ENCODE data around the gene MAGEA2.
"Not testable (repeated sequence)": the region's sequence is repeated elsewhere in the genome, so short reads cannot be mapped to it uniquely, and the experiment has no call there.

The MAGEA2 gene

GRCh38 chrX:152753686-152754650 lies at the start of gene MAGEA2:
Gene MAGEA2 (minus strand): TSS chrX:152753842. CDS start chrX:152751363, 2,479 bp downstream.
- DNase-seq = not testable (repeated sequence)

- no peak for DNase-seq
Observed at GRCh38 chrX:152798945-152799344, 45.3 kb upstream of the MAGEA2 start.

DNA sequence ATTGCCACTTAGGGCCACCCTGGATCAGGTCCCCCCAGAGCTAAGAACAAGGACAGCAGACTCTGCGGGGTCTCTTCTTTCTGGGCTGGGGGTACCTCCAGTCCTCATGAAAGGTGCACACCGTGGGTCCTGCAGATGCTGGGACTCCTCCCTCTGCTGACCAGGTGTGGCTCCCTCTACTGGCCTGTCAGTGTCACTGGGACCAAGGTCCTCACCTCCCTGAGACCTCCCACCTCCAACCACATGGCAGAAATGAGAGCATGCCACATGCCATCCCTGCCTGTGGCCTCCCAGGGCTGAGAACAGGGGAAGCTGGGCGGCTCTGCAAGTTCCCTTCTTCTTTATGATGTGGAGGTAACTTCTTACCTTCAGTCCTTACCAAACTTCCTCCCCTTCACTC lies 33.4 kb upstream of the MAGEA2 start:
- DNase-seq = not testable (repeated sequence)

DNA sequence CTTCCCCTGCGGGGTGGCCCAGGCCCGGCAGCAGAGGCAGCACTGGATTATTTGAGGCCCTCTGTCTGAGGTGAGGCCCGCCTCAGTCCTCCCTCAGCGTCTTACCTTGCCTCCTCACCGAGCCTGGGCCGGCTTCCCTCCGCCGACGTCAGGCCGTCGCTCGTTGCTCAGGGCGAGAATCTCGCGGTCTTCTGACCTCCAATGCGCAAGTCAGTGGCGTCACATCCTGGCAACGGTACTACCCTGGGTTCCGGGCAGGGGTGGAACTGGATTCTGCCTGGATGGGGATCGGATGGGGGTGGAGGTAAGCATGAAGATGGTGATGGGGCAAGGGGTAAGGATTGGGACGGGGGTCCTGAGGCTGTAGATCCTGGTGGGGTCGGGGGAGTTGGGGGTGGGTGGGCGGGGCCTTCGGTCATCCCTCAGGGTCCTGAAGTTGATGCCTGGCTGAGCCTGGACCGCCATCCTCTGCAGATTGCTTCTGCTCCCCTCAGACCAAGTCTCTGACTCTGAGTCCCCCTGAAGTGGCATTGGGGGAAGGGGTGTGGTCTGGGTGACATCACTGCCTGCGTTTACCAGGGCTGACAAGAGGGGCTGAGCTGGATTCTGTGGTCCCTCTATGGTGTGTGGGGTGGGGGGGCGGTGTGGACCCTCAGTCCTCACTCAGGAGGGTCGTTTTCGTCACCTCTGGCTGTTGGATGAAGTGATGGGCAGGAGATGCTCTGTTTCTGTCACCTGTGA lies 16.1 kb upstream of the MAGEA2 start, which contains the start of gene MAGEA6:
TSS of gene MAGEA6 (minus strand) at position 141 of the 741 bp plus-strand sequence. CDS start 2,039 bp downstream, outside the sequence.
- DNase-seq = not testable (repeated sequence)

DNA sequence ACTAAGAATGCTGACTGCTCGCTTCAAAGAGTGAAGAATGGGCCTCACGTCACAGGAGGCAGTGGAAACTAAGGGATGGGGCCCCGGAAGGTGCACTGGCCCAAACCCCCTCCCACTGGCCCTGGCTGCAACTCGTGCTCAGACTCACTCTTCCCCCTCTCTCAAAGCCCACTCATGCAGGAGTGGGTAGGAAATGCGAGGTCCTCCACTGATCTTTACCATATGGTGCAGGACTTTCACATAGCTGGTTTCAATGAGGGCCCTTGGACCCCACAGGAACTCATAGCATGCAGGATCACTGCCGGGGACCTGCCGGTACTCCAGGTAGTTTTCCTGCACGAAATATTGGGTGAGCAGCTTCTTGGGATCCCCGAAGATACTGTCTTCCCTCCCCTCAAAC lies 12.9 kb upstream of the MAGEA2 start:
- not testable (repeated sequence) for DNase-seq

DNA sequence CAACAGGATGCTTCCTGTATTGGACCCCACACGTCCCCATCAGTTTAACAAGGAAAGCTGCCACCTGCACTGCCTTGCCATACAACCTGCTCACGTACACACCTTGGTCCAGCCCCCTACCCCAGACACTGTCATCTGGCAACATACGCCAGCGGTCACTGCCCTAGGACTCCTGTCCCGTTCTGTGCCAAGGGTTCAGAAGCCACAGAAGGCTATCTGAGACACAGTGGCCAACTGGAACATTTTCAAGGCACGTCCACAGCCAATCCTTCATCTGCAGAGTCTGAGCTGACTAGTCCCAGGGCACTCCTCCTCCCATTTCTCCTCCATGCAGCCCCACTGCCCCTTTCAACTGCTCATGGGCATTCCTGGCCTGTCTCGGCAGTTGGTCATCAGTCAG lies 7.9 kb upstream of the MAGEA2 start:
- not testable (repeated sequence) for DNase-seq

- DNase-seq = not testable (repeated sequence)
Observed at GRCh38 chrX:152759544-152759943, 5.9 kb upstream of the MAGEA2 start.

DNA sequence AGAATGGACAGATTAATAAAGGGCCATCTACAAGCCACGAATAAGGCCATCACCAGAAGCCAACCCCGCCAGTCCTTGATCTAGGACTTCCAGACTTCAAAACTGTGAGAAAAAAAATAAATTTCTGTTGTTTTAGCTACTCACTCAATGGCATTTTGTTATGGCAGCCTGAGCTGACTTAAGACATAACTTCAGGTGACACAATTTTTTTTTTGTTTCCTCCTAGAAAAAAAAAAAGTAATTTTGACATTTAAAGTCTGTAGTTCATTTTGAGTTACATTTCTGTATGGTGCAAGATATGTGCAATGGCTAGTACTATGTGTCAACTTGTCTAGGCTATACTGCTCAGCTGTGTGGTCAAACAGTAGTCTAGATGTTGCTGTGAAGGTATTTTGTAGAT lies 5.3 kb upstream of the MAGEA2 start, which contains the start of gene CSAG3:
TSS of gene CSAG3 (plus strand) at position 301 of the 400 bp plus-strand sequence.
- not testable (repeated sequence) for DNase-seq

GRCh38 chrX:152754871-152755270 lies 1.2 kb upstream of the MAGEA2 start:
- not testable (repeated sequence) for DNase-seq

DNA sequence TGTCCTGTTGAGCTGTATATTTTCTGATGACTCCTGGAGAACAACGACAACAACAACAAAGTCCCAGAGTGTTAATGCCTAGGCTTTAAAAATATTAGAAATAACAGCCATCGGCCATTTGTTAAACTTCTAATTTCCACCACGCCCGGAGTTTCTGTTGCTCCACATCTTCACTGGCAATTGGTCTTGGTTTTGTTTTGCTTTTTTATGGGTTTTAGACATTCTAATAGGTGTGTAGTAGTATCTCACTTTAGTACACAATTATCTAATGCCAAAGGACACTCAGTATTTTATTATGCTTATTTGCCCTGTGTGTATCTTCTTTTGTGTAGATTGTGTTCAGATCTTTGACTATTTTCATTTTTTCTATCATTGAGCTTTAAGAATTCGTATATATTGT lies 15.1 kb downstream of the MAGEA2 start:
- no peak for DNase-seq

DNA sequence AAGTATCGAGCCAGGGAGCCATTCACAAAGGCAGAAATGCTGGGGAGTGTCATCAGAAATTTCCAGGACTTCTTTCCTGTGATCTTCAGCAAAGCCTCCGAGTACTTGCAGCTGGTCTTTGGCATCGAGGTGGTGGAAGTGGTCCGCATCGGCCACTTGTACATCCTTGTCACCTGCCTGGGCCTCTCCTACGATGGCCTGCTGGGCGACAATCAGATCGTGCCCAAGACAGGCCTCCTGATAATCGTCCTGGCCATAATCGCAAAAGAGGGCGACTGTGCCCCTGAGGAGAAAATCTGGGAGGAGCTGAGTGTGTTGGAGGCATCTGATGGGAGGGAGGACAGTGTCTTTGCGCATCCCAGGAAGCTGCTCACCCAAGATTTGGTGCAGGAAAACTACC lies 17.1 kb downstream of the MAGEA2 start:
- not testable (repeated sequence) for DNase-seq

DNA sequence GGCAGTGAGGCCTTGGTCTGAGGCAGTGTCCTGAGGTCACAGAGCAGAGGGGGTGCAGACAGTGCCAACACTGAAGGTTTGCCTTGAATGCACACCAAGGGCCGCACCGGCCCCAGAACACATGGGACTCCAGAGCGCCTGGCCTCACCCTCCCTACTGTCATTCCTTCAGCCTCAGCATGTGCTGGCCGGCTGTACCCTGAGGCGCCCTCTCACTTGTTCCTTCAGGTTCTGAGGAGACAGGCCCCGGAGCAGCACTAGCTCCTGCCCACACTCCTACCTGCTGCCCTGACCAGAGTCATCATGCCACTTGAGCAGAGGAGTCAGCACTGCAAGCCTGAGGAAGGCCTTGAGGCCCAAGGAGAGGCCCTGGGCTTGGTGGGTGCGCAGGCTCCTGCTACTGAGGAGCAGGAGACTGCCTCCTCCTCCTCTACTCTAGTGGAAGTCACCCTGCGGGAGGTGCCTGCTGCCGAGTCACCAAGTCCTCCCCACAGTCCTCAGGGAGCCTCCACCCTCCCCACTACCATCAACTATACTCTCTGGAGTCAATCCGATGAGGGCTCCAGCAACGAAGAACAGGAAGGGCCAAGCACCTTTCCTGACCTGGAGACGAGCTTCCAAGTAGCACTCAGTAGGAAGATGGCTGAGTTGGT lies 17.7 kb downstream of the MAGEA2 start:
- no peak for DNase-seq

- no peak for DNase-seq
Observed at GRCh38 chrX:152735101-152735500, 18.5 kb downstream of the MAGEA2 start.

DNA sequence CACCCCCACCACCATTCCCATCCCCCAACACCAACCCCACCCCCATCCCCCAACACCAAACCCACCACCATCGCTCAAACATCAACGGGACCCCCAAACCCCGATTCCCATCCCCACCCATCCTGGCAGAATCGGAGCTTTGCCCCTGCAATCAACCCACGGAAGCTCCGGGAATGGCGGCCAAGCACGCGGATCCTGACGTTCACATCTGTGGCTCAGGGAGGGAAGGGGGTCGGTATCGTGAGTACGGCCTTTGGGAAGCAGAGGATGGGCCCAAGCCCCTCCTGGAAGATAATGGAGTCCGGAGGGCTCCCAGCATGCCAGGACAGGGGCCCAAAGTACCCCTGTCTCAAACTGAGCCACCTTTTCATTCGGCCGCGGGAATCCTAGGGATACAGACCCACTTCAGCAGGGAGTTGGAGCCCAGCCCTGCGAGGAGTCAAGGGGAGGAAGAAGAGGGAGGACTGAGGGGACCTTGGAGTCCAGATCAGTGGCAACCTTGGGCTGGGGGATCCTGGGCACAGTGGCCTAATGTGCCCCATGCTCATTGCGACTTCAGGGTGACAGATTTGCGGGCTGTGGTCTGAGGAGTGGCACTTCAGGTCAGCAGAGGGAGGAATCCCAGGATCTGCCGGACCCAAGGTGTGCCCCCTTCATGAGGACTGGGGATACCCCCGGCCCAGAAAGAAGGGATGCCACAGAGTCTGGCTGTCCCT lies 19.3 kb downstream of the MAGEA2 start:
- DNase-seq = not testable (repeated sequence)

GRCh38 chrX:152733261-152733975 lies 20.2 kb downstream of the MAGEA2 start, which contains the start of the genes CSAG1 and MAGEA12:
Gene CSAG1 (minus strand): TSS chrX:152733721. CDS start chrX:152732460, 1,261 bp downstream.
Gene MAGEA12 (plus strand): TSS chrX:152733757. CDS start chrX:152736162, 2,405 bp downstream.
- DNase-seq = no peak

DNA sequence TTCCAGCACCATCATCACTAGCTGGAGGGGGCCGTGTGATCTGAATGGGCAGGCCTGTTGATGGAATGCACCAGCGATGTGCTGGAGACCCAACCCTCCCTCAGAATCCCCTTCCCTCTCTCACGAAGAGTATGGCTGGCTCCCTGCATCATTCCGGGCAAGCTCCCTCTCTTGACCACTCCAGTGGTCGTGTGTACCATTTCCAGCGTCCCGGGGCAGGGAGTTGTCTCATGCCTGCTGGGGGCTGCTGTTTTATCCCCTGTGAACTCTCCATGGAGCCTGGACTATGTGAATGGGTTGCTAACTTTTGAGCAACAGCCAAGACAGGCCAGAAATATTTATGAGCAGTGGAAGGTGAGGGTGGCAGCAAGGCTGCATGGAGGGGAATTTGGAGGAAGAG lies 28.2 kb downstream of the MAGEA2 start:
- DNase-seq = no peak

GRCh38 chrX:152713815-152714787 lies 39.5 kb downstream of the MAGEA2 start, which contains the start of gene MAGEA2B:
Gene MAGEA2B (plus strand): TSS chrX:152714628. CDS start chrX:152717107, 2,479 bp downstream.
- not testable (repeated sequence) for DNase-seq

- DNase-seq = not testable (repeated sequence)
Observed at GRCh38 chrX:152713195-152713594, 40.4 kb downstream of the MAGEA2 start.

DNA sequence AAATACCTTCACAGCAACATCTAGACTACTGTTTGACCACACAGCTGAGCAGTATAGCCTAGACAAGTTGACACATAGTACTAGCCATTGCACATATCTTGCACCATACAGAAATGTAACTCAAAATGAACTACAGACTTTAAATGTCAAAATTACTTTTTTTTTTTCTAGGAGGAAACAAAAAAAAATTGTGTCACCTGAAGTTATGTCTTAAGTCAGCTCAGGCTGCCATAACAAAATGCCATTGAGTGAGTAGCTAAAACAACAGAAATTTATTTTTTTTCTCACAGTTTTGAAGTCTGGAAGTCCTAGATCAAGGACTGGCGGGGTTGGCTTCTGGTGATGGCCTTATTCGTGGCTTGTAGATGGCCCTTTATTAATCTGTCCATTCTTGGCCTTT lies 44.5 kb downstream of the MAGEA2 start, which contains the start of gene CSAG2:
TSS of gene CSAG2 (minus strand) at position 101 of the 400 bp plus-strand sequence. CDS start 161 bp downstream, outside the sequence.
- DNase-seq = not testable (repeated sequence)
